HL-60 (cell line): ENCODE data around the gene CYP2D6.

Experiments
- CTCF ChIP-seq: IDR thresholded peaks from one replicate; pipeline ENCODE4 v1.5.1; 2011; ENCODE audit warnings: low read length, control low read depth, inconsistent platforms; ENCODE audit not compliant: insufficient read depth
- GABPA ChIP-seq: IDR thresholded peaks from 2 replicates; pipeline ENCODE4 v1.6.1; 2012; ENCODE audit warnings: low read depth
- POLR2AphosphoS5 ChIP-seq: IDR thresholded peaks from 2 replicates; pipeline ENCODE4 v1.6.1; 2012; ENCODE audit warnings: low read depth
- REST ChIP-seq: IDR thresholded peaks from 2 replicates; pipeline ENCODE4 v1.6.1; 2012; ENCODE audit warnings: low read depth; ENCODE audit not compliant: insufficient replicate concordance
- SPI1 ChIP-seq: IDR thresholded peaks from 2 replicates; pipeline ENCODE4 v1.6.1; 2012; ENCODE audit warnings: low read depth, mild to moderate bottlenecking, borderline replicate concordance

- TF ChIP-seq CTCF (peak; percentile 64), GABPA (no peak), REST (no peak), POLR2AphosphoS5 (no peak), SPI1 (no peak)
Measured at GRCh38 chr22:42169055-42169469, 38.5 kb upstream of the CYP2D6 start.
